HG03354 (cell line): ENCODE measurements around the gene MELTF.

Source experiments
- ATAC-seq: cut with Tn5 transposase; IDR thresholded peaks from one replicate; pipeline ENCODE4 v1.9.1; 2021; ENCODE audit warnings: mild to moderate bottlenecking; ENCODE audit not compliant: unreplicated experiment, poor library complexity, severe bottlenecking

MELTF gene

GRCh38 chr3:197027896-197028727, 1.5 kb downstream of the MELTF start:
- ATAC-seq = peak; percentile 13

DNA sequence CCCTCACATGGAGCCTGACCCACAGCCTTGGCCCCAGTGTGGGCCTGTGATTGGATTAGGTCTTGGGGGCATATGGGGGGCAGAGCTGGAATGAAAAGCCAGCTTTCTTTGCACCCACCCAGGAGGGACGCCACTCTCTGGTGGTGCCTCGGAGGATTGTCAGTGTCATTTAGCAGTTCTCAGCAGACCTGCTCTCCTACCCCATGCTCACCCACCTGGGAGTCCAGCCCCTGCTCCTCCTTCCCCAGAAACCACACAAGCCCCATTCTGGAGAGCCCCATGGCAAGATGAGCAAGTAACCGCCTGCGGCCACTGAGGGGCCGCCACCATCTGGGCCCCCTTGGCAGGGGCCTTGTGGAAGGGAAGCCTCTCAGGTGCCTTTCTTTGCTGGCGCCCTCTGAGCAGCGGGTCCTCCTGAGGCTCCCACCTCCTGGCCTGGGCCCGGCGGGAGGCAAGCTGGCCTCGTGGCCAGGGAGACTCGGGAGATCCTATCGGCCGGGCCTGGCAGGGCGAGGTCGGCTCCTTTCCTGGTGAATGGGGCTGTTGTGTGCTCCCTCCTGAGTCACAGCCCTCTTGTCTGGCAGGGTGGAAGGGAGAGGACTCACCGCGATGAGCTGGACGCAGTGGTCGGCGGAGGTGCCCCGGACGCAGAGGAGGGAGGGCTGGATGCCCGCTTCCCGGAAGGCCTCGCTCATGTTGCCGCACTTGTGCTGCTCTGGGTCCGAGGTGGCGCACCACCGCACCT, 2.3 kb downstream of the MELTF start:
- ATAC-seq = no peak

- ATAC-seq = no peak
Observed at GRCh38 chr3:197026481-197026866, 3.1 kb downstream of the MELTF start.

- no peak for ATAC-seq
Observed at GRCh38 chr3:197025736-197026480, 3.7 kb downstream of the MELTF start.

DNA sequence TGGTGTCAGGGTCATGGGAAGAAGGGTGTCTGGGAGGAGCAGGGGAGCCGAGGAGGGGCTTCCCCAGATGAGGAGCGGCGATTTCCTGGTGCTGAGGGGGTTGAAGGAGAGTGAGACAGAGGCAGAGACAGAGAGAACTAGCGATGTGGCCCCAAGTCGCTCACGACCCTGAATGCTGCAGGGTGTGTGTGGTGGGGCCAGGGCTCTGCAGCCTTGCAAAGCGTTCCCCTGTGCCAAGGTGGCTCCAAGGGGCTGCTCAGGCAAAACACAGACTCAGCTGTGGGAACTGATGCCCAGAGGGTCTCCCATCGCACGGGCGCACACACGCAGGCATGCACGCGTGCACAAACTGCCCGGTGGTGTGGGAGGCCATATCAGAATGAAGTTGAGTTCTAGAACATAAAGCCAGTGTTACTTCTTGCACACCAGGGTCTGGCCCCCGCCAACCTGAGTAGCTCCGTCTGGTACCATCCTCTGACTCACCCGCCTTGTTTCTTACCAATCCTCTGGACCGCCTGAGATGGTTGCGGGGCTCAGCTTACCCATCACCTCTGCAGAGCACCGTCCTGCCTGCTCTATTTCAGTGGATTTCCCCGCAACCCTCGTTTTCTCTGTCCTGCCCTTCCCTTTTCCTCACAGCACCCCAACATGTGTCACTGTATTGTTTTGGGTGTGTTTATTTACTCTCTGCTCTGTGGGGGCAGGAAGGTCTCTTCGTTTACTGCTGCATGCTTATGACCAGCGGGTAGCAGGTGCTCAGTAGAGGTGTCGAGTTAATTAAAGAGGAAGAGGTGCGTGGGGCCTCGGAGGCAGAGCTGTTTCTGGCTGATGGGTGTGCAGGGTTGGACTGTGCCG, 4.5 kb downstream of the MELTF start:
- no peak for ATAC-seq

DNA sequence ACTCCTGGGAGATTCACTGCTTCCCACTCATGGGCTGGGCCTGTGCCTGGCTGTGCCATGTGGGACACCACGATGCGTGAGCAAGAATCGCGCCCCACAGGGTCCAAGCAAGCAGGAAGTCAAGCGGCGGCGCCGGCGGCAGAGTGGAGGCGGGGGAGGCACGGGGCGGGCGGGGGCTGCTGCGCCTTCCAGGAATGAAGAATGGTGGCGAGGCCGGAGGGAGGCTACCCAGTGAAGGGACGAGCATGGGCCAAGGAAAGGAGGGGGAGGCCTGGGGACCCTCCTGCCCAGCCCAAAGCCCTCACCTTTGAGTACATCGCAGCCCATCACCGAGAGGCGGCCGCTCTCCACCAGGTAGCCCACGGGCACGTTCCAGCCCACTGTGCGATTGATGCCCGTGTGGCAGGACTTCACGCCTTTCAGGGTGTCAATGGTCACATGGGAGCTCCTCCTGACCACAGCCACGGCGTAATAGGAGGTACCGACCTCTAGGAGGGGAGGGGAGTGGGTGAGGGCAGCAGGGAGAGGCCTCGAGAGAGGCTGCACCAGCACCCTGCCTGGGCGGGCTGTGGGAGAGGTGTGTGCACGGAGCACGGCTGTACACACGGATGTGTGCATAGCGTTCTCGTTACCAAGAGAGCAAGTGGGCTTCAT, 5.5 kb downstream of the MELTF start:
- no peak for ATAC-seq

GRCh38 chr3:197023241-197023997, 6.2 kb downstream of the MELTF start:
- ATAC-seq = peak; percentile 61

DNA sequence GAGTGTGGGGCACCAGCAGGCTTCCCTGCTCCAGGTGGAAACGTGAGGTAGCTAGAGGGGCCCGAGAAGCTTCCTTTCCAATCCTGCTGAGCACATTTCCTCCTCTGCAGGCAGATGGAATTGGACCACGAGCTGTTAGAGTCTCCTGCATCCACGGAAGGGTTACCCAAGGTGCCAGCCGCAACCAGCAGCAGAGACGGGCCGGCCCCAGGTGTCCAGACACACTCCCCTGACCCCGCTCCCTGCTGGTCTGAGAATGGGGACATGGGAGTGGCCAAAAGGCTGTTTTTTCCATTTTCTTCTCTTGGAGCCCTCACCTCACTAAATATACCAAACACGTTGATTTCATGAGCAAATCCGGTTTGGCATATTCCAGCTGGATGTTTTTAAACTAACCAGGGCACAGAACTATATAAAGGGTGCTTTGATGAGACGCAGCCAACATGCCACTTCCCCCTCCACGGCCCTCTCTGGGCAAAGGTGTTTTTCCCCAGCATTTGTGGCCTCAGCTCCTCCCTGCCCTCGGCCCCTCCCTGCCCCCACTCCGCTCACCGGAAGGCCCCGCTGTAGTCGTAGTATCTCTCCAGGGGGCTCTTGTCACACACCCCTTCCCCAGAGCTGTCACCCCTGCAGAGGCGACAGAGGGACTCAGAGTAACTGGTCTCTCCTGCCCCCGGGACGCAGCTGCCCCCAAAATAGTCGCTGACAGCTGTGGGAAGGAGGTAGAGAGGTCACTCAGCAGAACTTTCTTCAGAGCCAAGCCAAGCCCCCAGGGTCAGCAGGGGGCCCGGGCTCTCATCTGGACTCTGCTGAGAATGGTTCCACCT, 7.0 kb downstream of the MELTF start:
- peak; percentile 28 for ATAC-seq

DNA sequence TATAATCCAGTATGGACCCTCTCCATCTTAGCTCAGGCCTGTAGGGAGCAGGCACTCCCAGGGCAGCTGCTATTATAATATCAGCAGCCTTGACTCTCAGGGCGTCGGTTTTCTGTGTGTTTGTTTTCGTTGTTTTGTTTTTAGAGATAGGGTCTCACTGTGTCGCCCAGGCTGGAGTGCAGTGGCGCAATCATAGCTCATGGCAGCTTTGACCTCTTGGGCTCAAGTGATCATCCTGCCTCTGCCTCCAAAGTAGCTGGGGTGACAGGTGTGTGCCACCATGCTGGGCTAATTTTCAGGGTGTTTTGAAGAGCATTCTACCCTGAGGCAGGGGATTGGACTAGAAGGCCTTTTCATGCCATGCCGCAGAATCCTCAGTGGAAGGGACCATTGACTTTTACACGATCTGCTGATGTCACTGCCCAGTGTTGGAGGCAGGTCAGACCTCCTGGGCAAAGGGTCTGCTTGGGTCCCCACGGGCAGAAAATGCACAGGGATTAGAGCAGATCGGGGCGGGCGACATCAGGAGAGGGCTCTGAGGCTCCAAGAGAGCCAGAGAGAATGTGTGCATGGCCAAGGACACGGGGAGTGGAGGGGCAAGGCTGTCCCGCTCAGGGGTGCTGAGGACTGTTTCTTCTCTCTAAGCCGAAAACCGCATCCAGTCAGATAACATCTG, 7.8 kb downstream of the MELTF start:
- ATAC-seq = no peak

- no peak for ATAC-seq
Observed at GRCh38 chr3:197021231-197021630, 8.4 kb downstream of the MELTF start.

DNA sequence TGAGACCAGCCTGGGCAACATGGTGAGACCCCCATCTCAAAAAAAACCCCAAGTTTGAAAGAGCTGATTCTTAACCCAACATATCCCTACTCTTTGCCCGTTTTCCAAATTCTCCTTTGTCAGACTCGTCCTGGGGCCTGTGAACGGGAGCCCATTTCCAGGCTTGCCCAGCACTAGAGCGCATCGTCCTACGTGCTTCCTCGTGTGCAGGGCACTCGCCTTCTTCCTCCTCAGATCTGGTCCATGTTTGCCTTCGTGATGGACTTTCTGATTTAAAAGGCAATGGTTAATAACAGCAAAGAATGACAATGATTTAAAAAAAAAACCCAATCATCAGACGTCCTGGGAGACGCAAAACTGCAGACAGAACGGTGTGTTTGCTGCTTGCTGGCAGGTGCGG, 10.1 kb downstream of the MELTF start:
- ATAC-seq = no peak

DNA sequence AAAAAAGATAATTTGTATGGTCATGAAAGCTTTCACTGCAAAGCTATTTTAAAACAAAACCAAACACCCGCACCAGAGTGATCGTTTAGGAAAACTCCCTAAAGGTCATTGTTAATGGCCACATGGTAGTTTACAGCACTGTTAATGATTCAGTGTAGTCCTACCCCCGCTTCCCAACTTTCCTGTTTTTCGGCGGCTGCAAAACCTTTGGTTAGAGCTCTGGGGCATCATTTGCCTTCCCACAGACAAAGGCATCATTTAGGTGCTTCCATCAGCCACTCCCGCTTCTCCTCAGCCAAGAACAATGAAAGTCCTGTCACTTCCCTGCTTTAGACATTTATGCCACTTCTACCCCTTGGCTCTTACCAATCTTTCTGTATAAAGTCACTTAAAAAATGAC, 10.6 kb downstream of the MELTF start:
- no peak for ATAC-seq

DNA sequence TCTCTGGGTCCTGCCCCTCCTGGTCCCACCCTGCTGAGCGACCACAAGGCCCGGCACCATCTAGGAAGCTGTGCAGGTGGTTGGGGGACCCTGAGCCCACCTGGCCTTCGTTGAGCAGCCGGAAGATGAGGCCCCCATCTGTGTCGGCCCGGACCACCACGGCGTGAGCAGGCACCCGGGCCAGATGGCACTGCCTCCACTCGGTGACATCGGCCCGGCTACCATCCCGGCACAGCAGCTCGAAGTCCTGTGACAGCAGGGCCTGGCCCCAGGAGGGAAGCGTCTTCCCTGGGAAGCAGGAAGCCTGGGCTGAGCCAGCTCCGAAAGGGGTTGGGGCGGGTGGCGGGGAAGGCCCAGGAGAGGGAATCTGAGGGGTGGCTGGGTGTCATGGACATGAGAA, 12.6 kb downstream of the MELTF start:
- ATAC-seq = no peak

GRCh38 chr3:197015790-197016736, 13.6 kb downstream of the MELTF start:
- no peak for ATAC-seq

DNA sequence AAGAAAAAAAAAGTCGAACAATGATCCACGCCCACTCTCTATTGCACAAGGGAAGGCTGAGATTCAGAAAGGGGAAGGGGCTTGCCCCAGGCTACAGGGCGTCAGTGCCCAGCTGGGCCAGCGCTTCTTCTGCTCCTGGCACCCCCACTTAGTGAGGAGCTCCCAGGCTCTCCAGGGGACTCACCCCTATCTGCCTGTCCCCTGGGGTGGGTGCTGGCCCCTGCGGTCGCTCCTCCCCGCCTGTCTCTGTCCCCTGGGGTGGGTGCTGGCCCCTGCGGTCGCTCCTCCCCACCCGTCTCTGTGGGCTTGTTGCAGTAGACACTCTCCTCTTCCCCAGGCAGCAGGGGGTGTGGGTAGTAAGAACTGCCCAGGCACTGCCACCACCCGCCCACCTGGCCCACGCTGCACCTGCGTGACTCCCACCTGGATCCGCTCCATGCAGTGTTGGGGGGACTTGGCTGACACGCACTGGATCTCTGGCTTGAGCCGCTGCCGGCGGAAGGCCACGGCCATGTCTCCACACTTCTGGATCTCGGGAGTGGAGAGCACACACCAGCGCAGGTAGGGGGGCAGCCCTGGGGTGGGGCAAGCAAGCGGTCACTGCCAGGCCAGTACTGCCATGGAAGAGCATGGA, 14.6 kb downstream of the MELTF start:
- no peak for ATAC-seq

GRCh38 chr3:197014024-197014423, 15.6 kb downstream of the MELTF start:
- no peak for ATAC-seq
